ENCODE measurements around the gene MAZ.
A peak's percentile ranks its signal among the peaks of the same experiment; 100 is the strongest.

MAZ gene

GRCh38 chr16:29809850-29810698 is 3.7 kb downstream of the MAZ start:
- no peak for DNase-seq

DNA sequence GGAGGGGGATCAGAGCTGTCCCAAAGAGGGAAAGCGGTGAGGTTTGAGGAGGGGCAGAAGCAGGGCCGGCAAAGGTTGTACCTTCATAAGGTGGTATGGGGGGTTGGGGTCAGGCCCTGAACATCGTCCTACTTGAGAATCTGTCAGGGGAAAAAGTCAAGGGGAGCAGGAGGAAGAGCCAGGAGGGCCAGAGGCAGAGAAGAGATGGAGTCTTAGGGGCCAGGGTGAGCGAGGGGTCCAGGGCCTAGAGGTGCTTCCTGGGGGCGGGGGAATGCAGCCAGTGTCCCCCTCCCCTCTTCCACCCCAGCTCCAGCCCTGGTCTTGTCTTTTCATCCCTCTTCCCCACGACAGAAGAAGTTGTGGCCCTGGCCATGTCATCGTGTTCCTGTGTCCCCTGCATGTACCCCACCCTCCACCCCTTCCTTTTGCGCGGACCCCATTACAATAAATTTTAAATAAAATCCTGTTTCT is 4.4 kb downstream of the MAZ start:
- no peak for DNase-seq

GRCh38 chr16:29811170-29811895 is 5.0 kb downstream of the MAZ start:
- peak; percentile 61 for DNase-seq

DNA sequence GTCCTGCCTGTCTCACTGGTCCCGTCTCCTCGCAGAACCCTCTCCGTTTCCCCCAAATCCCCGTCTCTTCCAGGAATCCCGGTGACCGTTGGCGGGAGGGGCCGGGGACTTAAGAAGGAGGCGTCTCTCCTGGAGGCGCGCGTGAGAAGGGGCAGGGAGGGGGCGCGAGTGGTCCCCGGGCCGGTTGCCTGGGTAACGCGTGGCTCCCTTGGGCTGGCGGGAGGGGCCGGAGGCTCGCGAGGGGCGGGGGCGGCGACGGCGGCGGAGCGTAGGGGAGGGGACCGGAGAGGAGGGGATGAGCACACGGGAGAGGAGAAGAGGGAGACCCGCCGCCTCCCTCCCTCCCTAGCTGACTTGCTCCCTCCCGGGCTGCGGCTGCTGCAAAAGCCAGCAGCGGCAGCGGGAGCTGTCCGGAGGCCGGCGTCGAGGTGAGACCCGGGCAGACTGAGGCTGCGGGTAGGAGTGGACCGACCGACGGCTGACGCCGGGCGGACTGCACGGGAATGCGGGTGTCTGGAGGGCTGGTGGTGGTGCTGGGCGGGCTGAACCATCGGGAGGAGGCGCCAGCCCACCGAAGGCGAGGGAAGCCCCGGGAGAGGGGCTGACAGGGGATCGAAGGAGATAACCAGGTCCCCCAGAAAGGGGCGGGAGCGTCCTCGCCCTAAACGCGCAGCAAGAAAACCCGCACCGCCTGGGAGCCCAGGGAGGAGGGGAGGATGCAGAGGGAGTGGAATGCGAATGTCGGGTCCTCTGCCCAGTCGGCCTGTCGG is 5.8 kb downstream of the MAZ start, which contains the start of gene PRRT2:
Gene PRRT2 (plus strand): TSS at position 298 of the 770 bp plus-strand sequence. CDS start 862 bp downstream, outside the sequence.
- DNase-seq, result no peak

- no peak for DNase-seq
These were observed 6.7 kb downstream of the MAZ start for GRCh38 chr16:29812754-29813643.

GRCh38 chr16:29813644-29814562 is 7.6 kb downstream of the MAZ start:
- no peak for DNase-seq

DNA sequence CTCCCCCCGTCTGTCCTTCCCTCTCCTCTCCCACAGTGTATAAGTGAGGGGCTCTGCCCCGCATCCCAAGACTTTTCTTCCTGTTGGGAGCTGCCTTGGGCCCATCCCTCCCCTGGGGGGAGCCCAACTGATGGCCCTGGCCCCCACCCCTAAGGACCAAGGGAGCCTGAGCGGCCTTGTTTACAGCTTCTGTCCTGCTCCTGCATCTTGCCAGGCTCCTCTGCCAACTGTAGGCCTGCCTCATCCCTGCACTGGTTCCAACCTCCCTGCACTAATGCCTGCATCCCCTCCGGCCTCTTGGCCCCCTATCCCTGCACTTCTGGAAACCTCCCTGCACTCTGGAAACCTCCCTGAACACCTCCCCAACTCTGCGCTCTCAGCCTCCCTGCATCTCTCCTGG is 8.3 kb downstream of the MAZ start:
- no peak for DNase-seq

DNA sequence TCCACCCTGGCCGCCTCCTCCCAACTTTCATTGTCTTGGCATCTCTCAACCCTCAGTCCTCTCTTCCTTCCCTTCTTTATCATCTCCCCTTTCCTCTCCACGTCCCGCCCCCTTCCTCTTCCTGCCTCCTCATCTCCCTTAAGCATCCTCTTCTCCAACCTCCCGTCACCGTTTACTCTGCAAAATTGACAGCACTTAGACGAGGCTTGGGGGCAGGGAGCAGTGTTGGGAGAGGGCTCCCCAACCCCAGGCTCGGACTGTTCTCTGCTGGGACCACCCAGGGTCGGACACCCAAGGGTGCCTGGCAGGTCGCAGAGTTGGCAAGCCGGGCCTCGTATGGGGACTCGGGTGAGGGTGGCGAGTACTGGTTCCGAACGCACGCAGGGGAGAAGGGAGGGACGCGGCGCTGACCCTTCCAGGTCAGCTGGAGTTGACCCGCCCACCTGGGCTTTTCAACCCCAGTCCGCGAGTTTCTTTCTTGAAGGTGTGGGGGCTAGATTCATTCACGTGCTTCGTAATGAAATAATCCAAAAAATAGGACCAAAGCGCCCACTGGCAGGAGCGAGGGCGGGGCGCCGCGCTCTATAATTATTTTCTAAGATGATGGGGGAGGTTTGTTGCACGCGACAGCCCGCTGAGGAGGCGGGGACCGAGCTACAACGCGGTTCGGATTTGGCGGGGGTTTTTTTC is 8.8 kb downstream of the MAZ start:
- DNase-seq, result no peak

DNA sequence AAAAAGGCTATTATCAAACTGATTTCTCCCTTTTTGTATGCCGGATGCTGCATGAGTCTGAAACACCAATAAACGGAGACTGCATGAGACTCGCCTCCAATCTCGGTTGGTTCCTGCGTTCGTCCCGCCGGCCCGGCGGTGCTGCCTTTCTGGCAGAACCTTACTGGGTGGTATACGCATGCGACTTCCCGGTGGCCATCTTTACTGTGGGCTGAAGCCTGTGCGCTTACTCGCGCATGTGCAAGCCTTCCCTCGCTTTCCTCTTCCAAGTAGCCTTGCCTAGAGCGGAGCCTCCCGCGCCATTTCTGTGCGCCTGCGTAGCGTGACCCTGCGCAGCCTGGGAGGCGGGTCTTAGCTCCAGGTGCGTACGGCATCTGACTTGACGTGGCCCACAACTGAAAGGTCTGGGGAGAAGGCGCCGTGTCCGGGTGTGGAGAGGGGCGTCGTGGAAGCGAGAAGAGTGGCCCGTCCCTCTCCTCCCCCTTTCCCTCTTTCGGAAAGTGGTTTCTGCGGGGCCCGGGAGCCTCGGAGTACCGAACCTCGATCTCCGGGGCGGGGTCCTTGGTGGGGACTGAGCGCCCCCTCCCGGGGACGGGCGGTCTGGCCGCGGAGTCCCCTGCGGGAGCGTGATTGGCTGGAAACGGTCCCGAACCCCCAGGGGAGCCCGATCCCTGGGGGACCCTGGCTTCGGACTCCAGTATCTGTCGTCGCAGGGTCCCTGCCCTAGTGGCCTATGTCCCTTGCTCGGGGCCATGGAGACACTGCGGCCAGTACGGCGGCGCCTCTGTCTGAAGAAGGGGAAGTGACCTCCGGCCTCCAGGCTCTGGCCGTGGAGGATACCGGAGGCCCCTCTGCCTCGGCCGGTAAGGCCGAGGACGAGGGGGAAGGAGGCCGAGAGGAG is 9.7 kb downstream of the MAZ start, which contains the start of gene PAGR1:
Gene PAGR1 (plus strand): TSS at position 360 of the 901 bp plus-strand sequence. CDS start 374 bp downstream, at position 734.
- DNase-seq, result peak; percentile 99

GRCh38 chr16:29816694-29817441 is 10.5 kb downstream of the MAZ start:
- no peak for DNase-seq

GRCh38 chr16:29818082-29818481 is 11.8 kb downstream of the MAZ start:
- DNase-seq, result no peak

GRCh38 chr16:29819506-29819905 is 13.2 kb downstream of the MAZ start:
- DNase-seq, result no peak

DNA sequence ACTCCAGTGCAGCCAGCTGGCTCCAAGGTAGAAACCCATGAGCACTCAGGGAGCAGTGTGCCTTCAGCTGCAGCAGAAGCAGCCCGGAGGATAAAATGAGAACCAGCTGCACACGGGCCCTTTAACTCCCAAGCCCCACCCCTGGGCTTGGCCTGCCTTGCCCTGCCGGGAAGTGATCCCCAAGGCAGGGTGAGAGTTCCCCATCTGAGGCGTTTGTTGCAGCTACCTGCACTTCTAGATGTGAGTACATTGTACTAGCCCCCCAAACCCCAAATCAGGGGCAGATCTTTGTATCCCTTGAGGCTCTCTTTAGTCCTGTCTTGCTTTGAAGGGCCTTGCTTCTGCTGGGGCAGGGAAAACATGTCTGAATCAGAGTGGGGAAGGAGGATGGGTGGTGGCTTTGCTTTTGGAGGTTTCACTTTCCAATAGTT is 14.0 kb downstream of the MAZ start, which contains the start of gene MVP:
Gene MVP (plus strand): TSS at position 192 of the 431 bp plus-strand sequence. CDS start 10,088 bp downstream, outside the sequence.
- peak; percentile 32 for DNase-seq

GRCh38 chr16:29820730-29821642 is 14.7 kb downstream of the MAZ start:
- no peak for DNase-seq

- DNase-seq, result no peak
These were observed 15.3 kb downstream of the MAZ start for GRCh38 chr16:29821643-29822115.

DNA sequence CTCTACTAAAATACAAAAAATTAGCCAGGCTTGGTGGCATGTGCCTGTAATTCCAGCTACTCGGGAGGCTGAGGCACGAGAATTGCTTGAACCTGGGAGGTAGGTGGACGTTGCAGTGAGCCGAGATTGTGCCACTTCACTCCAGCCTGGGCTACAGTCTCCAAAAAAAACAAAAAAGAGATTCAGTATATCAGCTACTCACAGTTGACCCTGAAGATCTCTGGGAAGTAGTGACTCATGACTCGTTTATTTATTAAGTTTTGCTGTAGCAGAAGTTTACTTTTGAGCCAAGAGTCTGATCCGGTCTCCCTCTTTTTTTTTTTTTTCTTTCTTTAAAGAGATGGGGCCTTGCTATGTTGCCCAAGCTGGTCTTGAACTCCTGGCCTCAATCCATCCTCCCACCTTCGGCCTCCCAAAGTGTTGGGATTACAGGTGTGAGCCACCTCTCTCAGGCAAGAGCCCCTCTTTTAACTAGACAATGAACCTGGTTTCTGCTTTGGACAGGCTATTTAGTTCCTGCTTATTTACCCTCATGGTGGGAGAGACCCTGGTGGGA is 18.3 kb downstream of the MAZ start:
- no peak for DNase-seq

All from GDM1 (cell line).